ENCODE results near the gene FAM13A.

GRCh38 chr4:88697141-88697540, 359.8 kb downstream of the FAM13A start:
- TF ChIP-seq CTCF (IDR thresholded peaks at IDR 0.05) (no peak), POLR2A (IDR thresholded peaks at IDR 0.05) (no peak)
